ENCODE data around the gene METTL16. TPM values are rescaled to one million over a fixed set of nuclear protein-coding genes. Genes with fewer than 3 reads are reported as not detected.

Gene METTL16
- total RNA-seq, 2 donors from 2014 or later: 12.9 to 24.1 TPM

GRCh38 chr17:2394775-2395201 lies 116.9 kb downstream of the METTL16 start:
- ATAC-seq (no peak), DNase-seq (no peak)
- Histone ChIP-seq H3K27me3 (no peaks in the 10 kb centered on the region), H3K9me3 (no peaks in the 10 kb centered on the region), H3K27ac (peak overlapping the region; percentile 93 to 100 (median 98)), H3K36me3 (replicated peaks in 1 of 2; ENCODE audit: insufficient read depth in 1 of 2, low read depth in 2 of 2) (no peaks in the 10 kb centered on the region), H3K4me3 (no peak overlapping the region), H3K4me1 (peaks cover 65% of the 10 kb centered on the region)
- TF ChIP-seq CTCF (IDR thresholded peaks at IDR 0.05) (no peak), POLR2A (IDR thresholded peaks at IDR 0.05) (no peak)
- intact Hi-C loops (cut with DNase I): no loop called here
- 82 to 86% methylated on average over 6 to 16 of the region's 16 CpGs for WGBS, 2 donors

- Histone ChIP-seq H3K9me3 (no peaks in the 10 kb centered on the region), H3K36me3 (replicated peaks in 1 of 2; ENCODE audit: insufficient read depth in 1 of 2, low read depth in 2 of 2) (no peaks in the 10 kb centered on the region), H3K4me3 (no peak overlapping the region), H3K27ac (peak overlapping the region; percentile 86 to 99 (median 96)), H3K27me3 (no peaks in the 10 kb centered on the region), H3K4me1 (peaks cover 70% of the 10 kb centered on the region)
- TF ChIP-seq POLR2A (IDR thresholded peaks at IDR 0.05) (no peak), CTCF (IDR thresholded peaks at IDR 0.05) (no peak)
- intact Hi-C loops (cut with DNase I): no loop called here
- DNase-seq (no peak), ATAC-seq (no peak)
- 26 to 66% methylated on average over 14 to 43 of the region's 53 CpGs for WGBS, 2 donors
Observed at GRCh38 chr17:2393954-2394749, 117.5 kb downstream of the METTL16 start.

GRCh38 chr17:2393174-2393953 lies 118.3 kb downstream of the METTL16 start:
- WGBS, 2 donors: 0% methylated on average over 61 of the region's 99 CpGs; no CpG with 5 or more reads in 1 of the 2 donors
- intact Hi-C loops (cut with DNase I): no loop called here
- peak; percentile 64 to 79 (median 66) for TF ChIP-seq POLR2A (IDR thresholded peaks at IDR 0.05)
- TF ChIP-seq CTCF (IDR thresholded peaks at IDR 0.05): no peak
- peaks cover 70% of the 10 kb centered on the region for H3K4me1 ChIP-seq
- H3K27ac ChIP-seq: peak overlapping the region; percentile 86 to 99 (median 96)
- no peaks in the 10 kb centered on the region for H3K36me3 ChIP-seq (replicated peaks in 1 of 2; ENCODE audit: insufficient read depth in 1 of 2, low read depth in 2 of 2)
- peak overlapping the region; percentile 27 to 51 for H3K4me3 ChIP-seq
- no peaks in the 10 kb centered on the region for H3K27me3 ChIP-seq
- peak; percentile 70 for ATAC-seq
- H3K9me3 ChIP-seq: no peaks in the 10 kb centered on the region
- peak; percentile 92 to 94 (median 93) for DNase-seq

GRCh38 chr17:2392252-2393173 lies 119.2 kb downstream of the METTL16 start:
- Histone ChIP-seq H3K4me1 (peaks cover 61% of the 10 kb centered on the region), H3K4me3 (peak overlapping the region; percentile 27 to 51), H3K36me3 (replicated peaks in 1 of 2; ENCODE audit: insufficient read depth in 1 of 2, low read depth in 2 of 2) (no peaks in the 10 kb centered on the region), H3K27me3 (no peaks in the 10 kb centered on the region), H3K27ac (peak overlapping the region; percentile 86 to 99 (median 96)), H3K9me3 (no peaks in the 10 kb centered on the region)
- WGBS, 2 donors: 1 to 11% methylated on average over 6 to 78 of the region's 83 CpGs
- no peak for TF ChIP-seq CTCF (IDR thresholded peaks at IDR 0.05)
- TF ChIP-seq POLR2A (IDR thresholded peaks at IDR 0.05): peak; percentile 56 to 89 (median 61)
- peak; percentile 72 for ATAC-seq
- intact Hi-C loops (cut with DNase I): no loop called here
- peak; percentile 96 to 97 (median 96) for DNase-seq
